Caco-2 (cell line): ENCODE measurements around the gene MARCHF6. TPM values are rescaled to one million over a fixed set of nuclear protein-coding genes. Genes with fewer than 3 reads are reported as not detected.

ENCODE experiments used
- BruUV-seq: library from RNA; stranded (reverse); fragments of 400-500 nt; replicated peaks from 2 replicates; lab custom pipeline; 2021; lab: Mats Ljungman, UMichigan
- CTCF ChIA-PET: fragments of 300-600 bp; sonication (Branson Sonifier 250); formaldehyde crosslinking; loops from one replicate; lab custom pipeline; 2022; ENCODE audit warnings: antibody characterized with exemption; lab: Charles Lee
- POLR2A ChIA-PET: fragments of 300-600 bp; sonication (Branson Sonifier 250); formaldehyde crosslinking; loops from one replicate; lab custom pipeline; 2022; ENCODE audit warnings: antibody characterized with exemption; lab: Charles Lee
- DNase-seq, 2 experiments: peaks; one replicate each; pipeline versions ENCODE4 v3.0.0 to v3.0.0-alpha.2; 2020 to 2022
- H3K27me3 ChIP-seq: replicated peaks from 2 replicates; pipeline ENCODE4 v1.6.0; 2011; ENCODE audit warnings: low read length; ENCODE audit not compliant: control insufficient read depth, insufficient read depth
- H3K36me3 ChIP-seq: 2 replicates; pipeline ENCODE4 v1.5.1; 2011; ENCODE audit warnings: low read length; ENCODE audit not compliant: control insufficient read depth, insufficient read depth
- H3K4me1 ChIP-seq: fragments of 250-450 bp; sonication (Bioruptor Pico); 2 replicates; pipeline ENCODE4 v1.5.1; 2020; ENCODE audit warnings: mild to moderate bottlenecking
- H3K4me3 ChIP-seq: 2 replicates; pipeline ENCODE4 v1.5.1; 2011; ENCODE audit warnings: low read depth, mild to moderate bottlenecking, control low read depth, low read length
- H3K9me3 ChIP-seq: fragments of 250-450 bp; sonication (Bioruptor Pico); 2 replicates; pipeline ENCODE4 v1.5.1; 2020; ENCODE audit warnings: mild to moderate bottlenecking, moderate library complexity
- H3K27ac Mint-ChIP-seq: one replicate; pipeline ENCODE4 v1.8.0; 2022; ENCODE audit warnings: mixed read lengths; ENCODE audit not compliant: unreplicated experiment
- H3K27me3 Mint-ChIP-seq: one replicate; pipeline ENCODE4 v1.8.0; 2022; ENCODE audit warnings: mixed read lengths; ENCODE audit not compliant: insufficient read depth, unreplicated experiment
- H3K36me3 Mint-ChIP-seq: one replicate; pipeline ENCODE4 v1.8.0; 2022; ENCODE audit warnings: mild to moderate bottlenecking, mixed read lengths; ENCODE audit not compliant: insufficient read depth, unreplicated experiment
- H3K4me1 Mint-ChIP-seq: one replicate; pipeline ENCODE4 v1.8.0; 2022; ENCODE audit warnings: low read depth, mixed read lengths; ENCODE audit not compliant: unreplicated experiment
- H3K4me3 Mint-ChIP-seq: one replicate; pipeline ENCODE4 v1.8.0; 2022; ENCODE audit warnings: mild to moderate bottlenecking, moderate library complexity, mixed read lengths; ENCODE audit not compliant: unreplicated experiment
- H3K9me3 Mint-ChIP-seq: one replicate; pipeline ENCODE4 v1.8.0; 2022; ENCODE audit warnings: mixed read lengths; ENCODE audit not compliant: unreplicated experiment
- intact Hi-C: fragments of 100-400 bp; cut with micrococcal nuclease; formaldehyde crosslinking; loops from one replicate; pipeline ENCODE4 v1.10.0; 2022; ENCODE audit not compliant: unreplicated experiment
- total RNA-seq: library from RNA; stranded (reverse); gene quantifications from 2 replicates; pipeline ENCODE4 v1.2.3, GENCODE V29; 2022
- TF ChIP-seq, protein P1 (sequence below), 2 experiments: fragments of 200-600 bp in 1 of 2; IDR thresholded peaks; 1 replicate in 1 of 2; 2 replicates in 1 of 2; pipeline versions ENCODE4 v1.5.1 to v1.8.0; 2011 to 2022; ENCODE audit warnings: antibody characterized with exemption in 1 of 2, control low read depth in 1 of 2, inconsistent platforms in 1 of 2, low read depth in 1 of 2, low read length in 1 of 2, mild to moderate bottlenecking in 1 of 2, moderate library complexity in 1 of 2; ENCODE audit not compliant: insufficient read depth in 1 of 2, severe bottlenecking in 1 of 2, unreplicated experiment in 1 of 2

Gene MARCHF6
- total RNA-seq, 1 experiment from 2014 or later = 123 TPM

DNA sequence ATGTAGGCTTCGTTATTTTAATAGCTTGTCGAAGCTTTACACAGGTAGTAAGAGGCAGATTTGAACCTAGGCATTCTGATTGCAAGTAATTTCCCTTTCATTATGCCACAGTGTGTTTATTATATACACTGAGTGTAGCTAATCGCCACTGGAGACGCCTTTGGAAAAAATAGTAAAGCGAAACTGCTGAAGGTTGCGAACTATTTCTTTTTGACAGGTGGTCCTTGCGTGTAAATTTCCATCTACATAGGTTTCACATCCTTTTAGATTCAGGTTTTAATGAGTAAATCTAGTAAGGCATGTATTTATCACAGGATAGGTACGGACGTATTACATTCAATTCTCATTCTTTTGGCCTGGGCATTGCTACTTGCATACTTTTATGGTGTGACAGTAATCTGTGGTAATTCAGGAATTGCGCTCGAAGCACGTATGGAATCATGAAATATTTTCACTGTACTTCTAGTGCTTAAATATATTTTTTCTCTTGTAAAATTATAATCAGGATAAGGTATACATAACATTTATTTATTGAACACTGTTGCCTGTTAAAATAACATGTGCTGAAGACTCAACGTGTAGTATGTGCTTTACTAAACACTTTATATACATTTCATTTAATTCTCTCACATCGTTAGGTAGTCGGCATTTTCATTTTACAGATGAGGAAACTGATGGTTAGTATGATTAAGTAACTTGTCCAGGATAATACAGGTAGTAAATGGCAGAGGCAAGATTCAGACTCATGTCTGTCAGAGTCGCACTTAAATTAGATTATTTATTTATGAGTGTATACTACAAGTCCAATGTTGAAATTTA is 1.8 kb downstream of the MARCHF6 start:
- H3K27me3 ChIP-seq = no peaks in the 10 kb centered on the region
- TF ChIP-seq, protein P1, sequence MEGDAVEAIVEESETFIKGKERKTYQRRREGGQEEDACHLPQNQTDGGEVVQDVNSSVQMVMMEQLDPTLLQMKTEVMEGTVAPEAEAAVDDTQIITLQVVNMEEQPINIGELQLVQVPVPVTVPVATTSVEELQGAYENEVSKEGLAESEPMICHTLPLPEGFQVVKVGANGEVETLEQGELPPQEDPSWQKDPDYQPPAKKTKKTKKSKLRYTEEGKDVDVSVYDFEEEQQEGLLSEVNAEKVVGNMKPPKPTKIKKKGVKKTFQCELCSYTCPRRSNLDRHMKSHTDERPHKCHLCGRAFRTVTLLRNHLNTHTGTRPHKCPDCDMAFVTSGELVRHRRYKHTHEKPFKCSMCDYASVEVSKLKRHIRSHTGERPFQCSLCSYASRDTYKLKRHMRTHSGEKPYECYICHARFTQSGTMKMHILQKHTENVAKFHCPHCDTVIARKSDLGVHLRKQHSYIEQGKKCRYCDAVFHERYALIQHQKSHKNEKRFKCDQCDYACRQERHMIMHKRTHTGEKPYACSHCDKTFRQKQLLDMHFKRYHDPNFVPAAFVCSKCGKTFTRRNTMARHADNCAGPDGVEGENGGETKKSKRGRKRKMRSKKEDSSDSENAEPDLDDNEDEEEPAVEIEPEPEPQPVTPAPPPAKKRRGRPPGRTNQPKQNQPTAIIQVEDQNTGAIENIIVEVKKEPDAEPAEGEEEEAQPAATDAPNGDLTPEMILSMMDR (IDR thresholded peaks at IDR 0.05; ENCODE audit: insufficient read depth in 1 of 2, low read depth in 1 of 2, low read length in 1 of 2, severe bottlenecking in 1 of 2, unreplicated experiment in 1 of 2) = no peak
- ChIA-PET CTCF (no interaction called here), POLR2A (interaction anchor here (1.0 kb wide), 1 partner anchor 64 kb away, joined by 4 read pairs; no protein-coding TSS in a partner anchor)
- Mint-ChIP-seq H3K36me3 (peaks cover 26% of the 10 kb centered on the region), H3K27ac (peak overlapping the region; percentile 99), H3K4me1 (peaks cover 7% of the 10 kb centered on the region), H3K27me3 (no peaks in the 10 kb centered on the region), H3K9me3 (no peaks in the 10 kb centered on the region), H3K4me3 (peak overlapping the region; percentile 97)
- H3K4me1 ChIP-seq = peaks cover 7% of the 10 kb centered on the region; the same call in 1 of the 2 replicates
- intact Hi-C loops = loop anchor here (2.0 kb wide), 1 partner anchor 104 kb away; the partner anchor contains the start of gene CCT5
- DNase-seq = no peak
- peak overlapping the region; percentile 78 for H3K4me3 ChIP-seq
- no peaks in the 10 kb centered on the region for H3K9me3 ChIP-seq
- no TSS peak for BruUV-seq
- no peaks in the 10 kb centered on the region for H3K36me3 ChIP-seq

DNA sequence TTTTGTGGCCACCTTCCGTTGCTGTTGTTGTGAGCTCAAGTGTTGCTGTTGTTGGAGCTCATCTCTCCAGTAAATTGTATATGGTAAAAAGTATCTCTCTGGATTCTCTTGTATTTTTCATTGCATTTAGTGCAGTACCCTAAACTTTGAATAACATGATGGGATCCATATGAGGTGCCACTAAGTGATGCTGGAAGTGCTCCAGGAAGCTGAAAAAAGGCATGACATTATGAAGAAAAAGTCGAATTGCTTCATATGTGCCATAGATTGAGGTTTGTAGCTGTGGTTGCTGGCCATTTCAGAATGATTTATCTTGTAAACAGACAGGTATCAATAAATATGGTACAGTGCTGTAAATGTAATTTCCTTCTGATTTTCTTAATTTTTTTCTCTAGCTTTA is 5.5 kb downstream of the MARCHF6 start:
- no peak overlapping the region for H3K4me3 Mint-ChIP-seq
- H3K4me1 Mint-ChIP-seq = peaks cover 15% of the 10 kb centered on the region
- no peak overlapping the region for H3K27ac Mint-ChIP-seq
- H3K36me3 Mint-ChIP-seq = peaks cover 19% of the 10 kb centered on the region
- H3K27me3 Mint-ChIP-seq = no peaks in the 10 kb centered on the region
- ChIA-PET CTCF (no interaction called here), POLR2A (no interaction called here)
- Histone ChIP-seq H3K4me1 (peaks cover 7% of the 10 kb centered on the region; the same call in 1 of the 2 replicates), H3K4me3 (no peak overlapping the region), H3K27me3 (no peaks in the 10 kb centered on the region), H3K9me3 (no peaks in the 10 kb centered on the region), H3K36me3 (no peaks in the 10 kb centered on the region)
- DNase-seq = no peak
- BruUV-seq = no TSS peak
- H3K9me3 Mint-ChIP-seq = no peaks in the 10 kb centered on the region
- TF ChIP-seq, protein P1 (IDR thresholded peaks at IDR 0.05; ENCODE audit: insufficient read depth in 1 of 2, low read depth in 1 of 2, low read length in 1 of 2, severe bottlenecking in 1 of 2, unreplicated experiment in 1 of 2) = no peak
- intact Hi-C loops = no loop called here

DNA sequence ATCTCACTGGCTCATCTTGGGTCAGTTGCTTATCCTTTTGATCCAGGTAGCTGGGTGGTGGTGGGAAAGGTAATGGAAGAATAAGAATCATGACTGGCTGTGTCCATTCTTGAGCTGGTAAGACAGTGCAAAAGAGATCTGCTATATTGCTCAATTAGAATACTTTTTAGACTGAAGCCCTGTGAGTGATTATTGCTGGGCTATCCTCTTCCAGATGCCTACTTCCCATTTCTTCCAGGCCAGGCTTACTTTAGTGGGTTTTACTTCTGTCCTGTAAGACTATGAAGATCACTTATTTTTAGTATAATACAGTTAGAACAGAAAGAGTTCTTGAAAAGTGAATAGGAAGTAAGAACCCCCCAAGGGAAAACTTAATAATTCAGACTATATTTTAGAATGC is 7.2 kb downstream of the MARCHF6 start:
- peaks cover 20% of the 10 kb centered on the region for H3K36me3 Mint-ChIP-seq
- no peaks in the 10 kb centered on the region for H3K36me3 ChIP-seq
- peaks cover 15% of the 10 kb centered on the region for H3K4me1 Mint-ChIP-seq
- no peak overlapping the region for H3K27ac Mint-ChIP-seq
- intact Hi-C loops = no loop called here
- CTCF ChIA-PET = no interaction called here
- no TSS peak for BruUV-seq
- peaks cover 3% of the 10 kb centered on the region; the same call in 1 of the 2 replicates for H3K4me1 ChIP-seq
- no peaks in the 10 kb centered on the region for H3K27me3 Mint-ChIP-seq
- H3K4me3 ChIP-seq = no peak overlapping the region
- POLR2A ChIA-PET = no interaction called here
- TF ChIP-seq, protein P1 (IDR thresholded peaks at IDR 0.05; ENCODE audit: insufficient read depth in 1 of 2, low read depth in 1 of 2, low read length in 1 of 2, severe bottlenecking in 1 of 2, unreplicated experiment in 1 of 2) = no peak
- no peak for DNase-seq
- no peaks in the 10 kb centered on the region for H3K9me3 Mint-ChIP-seq
- H3K4me3 Mint-ChIP-seq = no peak overlapping the region
- no peaks in the 10 kb centered on the region for H3K9me3 ChIP-seq
- H3K27me3 ChIP-seq = no peaks in the 10 kb centered on the region
